ENCODE results near the gene RIPPLY3.
"Not testable (repeated sequence)": the region's sequence is repeated elsewhere in the genome, so short reads cannot be mapped to it uniquely, and the experiment has no call there.

RIPPLY3 gene

DNA sequence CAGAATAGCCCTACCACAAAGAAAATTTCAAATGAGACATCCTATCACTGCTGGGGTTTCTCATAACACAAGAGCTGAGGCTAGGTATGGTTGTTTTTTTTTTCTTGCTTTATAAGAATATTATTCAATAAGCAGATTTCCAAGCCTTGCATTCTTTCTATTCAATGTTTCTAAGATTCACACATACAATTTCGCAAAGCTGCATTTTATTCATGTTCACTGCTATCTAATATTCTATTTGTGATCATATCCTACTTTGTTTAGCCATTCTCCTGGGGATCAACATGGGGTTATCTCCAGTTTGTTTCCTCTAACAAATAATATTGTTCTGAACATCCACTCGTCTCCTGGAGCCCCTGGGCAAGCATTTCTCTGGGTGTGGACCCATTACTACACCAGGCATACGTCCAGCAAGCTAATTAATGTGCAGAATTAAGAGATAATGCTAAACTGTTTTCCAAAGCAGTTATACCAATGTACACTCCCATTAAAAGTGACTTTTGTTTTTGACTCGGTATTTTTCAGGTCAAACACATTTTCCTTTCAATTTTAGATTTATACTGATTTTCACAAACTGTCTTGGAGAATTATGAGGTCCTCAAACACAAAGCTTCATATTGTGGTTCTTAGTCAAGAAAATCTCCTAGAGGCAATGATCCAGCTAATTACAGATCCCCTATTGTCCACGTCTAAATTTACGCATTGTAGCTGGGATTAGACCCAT is 24.4 kb upstream of the RIPPLY3 start:
- no peak for DNase-seq

DNA sequence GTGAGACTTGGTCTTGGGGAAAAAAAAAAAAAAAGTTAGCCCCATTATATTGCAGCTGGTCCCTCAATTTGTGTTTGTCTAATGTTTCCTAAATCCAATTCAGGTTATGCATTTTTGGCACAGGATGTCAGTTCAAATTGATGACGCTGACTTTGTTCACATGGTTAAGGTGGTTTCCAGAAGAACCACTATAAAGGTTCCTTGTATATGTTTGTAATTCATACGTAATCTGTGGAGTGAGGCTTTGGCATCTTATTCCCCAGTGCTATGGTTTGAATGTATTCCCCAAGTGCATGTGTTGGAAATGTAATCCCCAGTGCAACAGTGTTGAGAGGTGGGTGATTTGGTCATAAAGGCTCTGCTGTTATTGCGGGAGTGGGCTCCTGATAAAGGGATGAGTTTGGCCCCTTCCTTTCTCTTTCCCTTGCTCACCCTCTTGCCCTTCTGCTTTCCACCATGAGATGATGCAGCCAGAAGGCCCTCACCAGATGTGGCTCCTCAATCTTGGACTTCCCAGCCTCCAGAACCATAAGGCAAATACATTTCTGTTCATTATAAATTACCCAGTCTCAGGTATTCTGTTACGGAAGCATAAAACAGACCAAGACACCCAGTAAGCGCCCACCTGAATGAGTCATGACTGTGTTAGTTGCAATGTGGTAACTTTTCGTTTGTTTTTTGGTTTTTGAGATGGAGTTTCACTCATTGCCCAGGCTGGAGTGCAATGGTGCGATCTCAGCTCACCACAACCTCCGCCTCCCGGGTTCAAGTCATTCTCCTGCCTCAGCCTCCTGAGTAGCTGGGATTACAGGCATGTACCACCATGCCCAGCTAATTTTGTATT is 20.5 kb upstream of the RIPPLY3 start:
- DNase-seq: no peak

DNA sequence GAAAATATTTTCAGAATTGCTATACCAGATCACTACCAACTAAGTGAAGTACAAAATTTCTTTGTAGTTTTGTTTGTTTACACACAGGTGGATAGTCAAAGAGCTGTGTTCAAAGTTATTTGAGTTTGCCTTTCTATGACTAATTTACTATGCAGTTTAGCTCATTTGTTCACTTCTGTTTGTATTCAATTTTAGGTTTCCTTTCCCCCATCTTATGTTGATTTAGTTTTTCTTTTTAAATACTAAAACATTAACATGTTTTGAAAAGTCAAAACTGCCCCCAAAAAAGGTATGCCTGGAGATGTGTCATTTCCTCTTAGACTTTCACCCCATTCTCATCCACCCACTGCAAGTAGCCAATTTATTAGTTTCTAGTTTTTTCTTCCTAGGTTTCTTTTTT is 18.7 kb upstream of the RIPPLY3 start:
- DNase-seq: no peak

DNA sequence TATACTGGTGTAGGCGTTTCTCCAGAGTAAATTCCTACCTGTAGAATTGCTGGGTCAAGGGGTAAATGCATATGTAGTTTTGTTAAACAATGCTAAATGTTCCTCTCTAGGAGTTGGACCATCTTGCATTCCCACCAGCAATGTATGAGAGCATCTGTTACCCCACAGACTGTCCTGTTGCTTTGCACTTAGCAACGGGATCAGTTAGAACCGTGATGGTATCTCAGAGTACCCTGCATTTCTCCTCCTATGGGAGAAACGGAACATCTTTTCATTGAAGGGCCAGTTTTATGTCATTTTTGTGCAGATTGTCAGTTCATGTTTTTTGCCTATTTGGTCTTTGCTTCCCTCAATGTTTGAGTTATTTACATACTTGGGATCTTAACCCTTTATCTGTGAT is 18.0 kb upstream of the RIPPLY3 start:
- DNase-seq: no peak

DNA sequence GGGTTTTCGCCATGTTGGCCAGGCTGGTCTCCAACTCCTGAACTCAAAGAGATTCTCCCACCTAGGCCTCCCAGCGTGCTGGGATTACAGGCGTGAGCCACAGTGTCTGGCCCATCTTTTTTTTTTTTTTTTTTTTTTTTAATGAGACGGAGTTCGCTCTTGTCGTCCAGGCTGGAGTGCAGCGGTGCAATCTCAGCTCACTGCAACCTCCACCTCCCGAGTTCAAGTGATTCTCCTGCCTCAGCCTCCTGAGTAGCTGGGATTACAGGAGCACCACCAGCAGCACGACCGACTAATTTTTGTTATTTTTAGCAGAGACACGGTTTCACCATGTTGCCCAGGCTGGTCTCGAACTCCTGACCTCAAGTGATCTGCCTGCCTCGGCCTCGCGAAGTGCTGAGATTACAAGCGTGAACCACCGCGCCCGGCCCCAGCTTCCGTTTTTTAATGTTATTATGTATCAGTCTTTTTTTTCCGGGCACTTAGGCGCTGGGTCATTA is 17.3 kb upstream of the RIPPLY3 start:
- DNase-seq: not testable (repeated sequence)

DNA sequence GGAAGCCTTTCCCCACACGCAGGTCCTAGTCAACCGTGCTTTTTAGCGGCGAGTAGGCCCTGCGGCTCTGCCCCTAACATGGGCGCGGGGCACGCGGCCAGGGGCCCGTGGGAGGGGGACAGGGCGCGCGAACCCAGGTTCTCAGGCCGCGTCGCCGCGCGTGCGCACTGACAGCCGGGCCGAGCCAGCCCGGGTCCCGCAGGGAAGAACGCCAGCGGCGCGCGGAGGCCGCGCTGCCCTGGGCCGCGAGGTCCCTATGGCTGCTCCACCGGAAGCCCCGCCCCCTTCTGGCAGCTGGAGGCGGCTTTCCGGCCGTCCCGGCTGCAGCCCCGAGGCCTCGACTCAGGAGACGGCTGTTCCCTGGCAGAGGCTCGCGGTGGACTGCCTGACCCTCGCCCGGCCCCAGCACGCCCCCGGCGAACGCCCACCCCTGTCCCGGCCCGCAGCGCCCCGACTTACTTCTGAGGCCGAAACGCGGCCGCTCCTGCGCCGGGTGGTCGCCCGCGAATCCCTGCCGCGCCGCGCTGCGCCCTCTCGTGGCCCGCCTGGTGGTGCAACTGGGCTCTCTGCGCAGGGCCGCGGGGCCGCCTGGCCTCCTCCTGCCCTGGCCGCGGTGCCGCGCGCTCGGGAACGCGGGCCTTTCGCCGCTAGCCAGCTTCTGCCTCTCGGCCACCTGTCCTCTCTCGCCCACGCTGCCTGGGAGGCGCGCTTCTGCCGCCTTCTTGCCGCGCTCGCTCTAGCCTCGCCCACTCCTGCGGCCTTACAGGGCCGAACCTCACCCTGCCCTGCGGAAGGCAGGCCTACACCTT is 16.6 kb upstream of the RIPPLY3 start:
- peak; percentile 89 for DNase-seq

DNA sequence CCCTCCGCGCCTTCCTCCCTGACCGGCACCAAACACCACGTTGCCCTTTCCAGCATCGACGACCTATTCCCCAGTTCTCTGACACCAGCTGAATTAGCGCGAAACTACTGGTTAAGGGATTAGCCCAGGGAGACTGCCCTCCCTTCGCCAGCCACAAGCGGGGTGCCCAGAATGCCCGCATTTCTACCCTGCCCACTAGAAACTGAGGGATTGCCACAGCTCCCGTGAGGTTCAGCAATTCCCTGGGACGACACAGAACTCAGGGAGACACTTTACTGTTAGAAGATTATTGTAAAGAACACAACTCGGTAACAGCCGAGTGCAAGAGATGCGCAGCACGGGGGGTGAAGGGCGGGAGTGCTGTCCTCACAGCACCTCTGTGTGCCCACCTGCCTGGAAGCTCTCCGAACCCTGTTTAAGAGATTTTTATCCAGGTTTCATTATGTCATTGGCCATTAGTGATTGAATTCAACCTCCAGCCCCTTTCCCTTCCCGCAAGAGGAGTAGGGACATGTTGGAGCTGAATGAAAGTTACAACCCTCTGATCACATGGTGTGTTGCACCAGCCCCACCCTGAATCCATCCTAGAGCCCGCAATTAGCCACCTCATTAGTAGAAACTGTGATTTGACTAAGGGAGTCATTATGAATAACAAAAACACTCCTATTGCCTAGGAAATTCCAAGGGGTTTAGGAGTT is 15.8 kb upstream of the RIPPLY3 start:
- no peak for DNase-seq

DNA sequence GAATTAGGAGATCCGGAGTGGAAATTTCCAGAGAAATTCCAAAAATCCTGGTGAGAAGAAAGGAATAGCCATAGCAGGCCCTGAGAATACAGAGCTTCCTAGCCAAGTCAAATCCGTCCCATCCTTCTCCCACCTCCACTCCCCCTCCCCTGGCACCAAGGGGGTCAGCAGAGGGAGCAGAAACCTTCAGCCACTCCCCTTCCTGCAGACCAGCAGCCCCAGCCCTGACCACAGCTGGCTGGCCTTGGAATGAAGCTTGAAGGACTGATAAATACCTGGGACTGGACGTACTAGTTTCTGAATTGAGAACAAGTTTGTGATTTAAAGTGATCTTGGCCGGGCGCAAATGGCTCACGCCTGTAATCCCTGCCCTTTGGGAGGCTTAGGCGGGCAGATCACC is 13.8 kb upstream of the RIPPLY3 start:
- DNase-seq: no peak

DNA sequence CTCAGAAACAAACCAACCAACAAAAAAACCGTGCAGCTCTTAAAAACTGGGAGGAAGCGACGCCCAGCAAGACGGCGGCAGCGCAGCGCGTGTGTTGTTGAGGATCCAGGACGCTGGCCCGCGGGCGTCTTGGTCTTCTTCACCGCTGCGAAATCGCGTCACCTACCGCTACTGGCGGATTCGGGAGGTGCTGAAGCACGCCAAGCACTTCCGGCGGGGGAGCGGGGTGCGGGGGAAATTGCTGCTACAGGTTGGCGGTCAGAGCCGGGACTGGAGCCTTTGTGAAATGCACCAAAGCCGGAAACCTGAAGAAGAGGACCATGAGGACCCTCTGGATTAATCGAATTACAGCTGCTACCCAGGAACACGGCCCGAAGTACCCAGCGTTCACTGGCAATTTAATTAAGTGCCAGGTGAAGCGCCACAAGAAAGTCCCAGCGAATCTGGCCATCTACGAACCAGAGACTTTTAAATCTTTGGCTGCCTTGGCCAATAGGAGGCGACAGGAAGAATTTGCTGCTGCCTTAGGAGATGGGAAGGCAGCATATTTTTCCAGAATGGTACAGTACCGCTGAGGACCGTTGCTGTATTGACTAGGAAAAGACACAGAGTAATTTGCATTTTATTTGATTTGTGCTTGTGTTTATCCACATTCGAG is 11.9 kb upstream of the RIPPLY3 start:
- no peak for DNase-seq

DNA sequence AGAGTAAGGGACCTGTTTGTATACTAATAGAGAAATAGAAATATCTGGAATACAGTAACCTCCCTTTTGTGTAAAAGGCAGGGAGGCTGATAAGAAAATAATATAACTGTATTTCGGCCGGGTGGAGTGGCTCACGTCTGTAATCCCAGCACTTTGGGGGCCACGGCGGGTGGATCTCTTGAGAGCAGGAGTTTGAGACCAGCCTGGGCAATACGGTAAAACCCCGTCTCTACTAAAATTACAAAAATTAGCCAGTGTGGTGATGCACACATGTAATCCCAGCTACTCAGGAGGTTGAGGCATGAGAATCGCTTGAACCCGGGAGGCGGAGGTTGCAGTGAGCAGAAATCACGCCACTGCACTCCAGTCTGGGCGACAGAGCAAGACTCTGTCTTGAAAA is 11.2 kb upstream of the RIPPLY3 start:
- not testable (repeated sequence) for DNase-seq

DNA sequence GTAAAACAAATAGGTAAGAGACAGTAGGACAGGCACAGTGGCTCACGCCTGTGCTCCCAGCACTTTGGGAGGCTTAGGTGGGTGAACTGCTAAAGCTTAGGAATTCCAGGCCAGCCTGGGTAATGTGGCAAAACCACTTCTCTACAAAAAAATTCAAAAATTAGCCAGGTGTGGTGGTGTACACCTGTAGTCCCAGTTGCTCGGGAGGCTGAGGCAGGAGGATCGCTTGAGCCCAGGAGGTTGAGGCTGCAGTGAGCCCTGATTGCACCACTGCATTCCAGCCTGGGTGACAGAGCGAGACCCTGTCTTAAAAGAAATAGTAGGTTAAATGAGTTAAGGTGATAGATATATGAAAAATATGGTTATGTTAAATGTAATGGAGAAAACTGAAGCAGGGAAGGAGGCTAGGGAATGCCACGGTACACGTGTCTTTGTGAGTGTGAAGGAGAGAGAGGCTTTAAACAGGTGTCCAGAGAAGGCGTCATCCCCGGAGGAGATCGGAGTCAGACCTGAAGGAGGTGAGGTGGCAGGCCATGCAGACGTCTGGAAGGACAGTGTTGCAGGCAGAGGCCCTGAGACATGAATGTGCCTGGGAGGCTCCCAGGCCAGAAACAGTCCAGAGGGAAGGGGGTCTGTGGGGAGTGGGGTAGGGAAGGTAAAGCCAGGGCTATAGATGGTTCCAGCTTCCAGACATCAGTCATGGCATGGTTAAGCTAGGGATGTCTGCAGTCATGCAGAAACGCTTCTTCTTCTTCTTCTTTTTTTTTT is 7.2 kb upstream of the RIPPLY3 start:
- DNase-seq: no peak

DNA sequence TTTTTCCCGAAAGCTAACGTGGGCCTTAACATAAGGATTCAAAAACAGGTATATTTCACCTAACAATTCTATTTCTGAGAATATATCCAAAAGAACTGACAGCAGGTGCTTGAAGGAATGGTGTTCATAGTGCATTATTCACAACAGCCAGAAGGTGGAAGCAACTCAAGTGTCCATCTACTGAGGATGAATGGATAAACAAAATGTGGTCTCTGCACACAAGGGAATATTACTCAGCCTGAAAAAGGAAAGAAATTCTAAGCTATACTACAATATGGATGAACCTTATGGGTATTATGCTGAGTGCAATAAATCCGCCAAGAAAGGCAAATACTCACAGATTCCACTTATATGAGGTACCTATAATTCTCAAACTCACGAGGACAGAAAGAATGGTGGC is 6.1 kb upstream of the RIPPLY3 start:
- DNase-seq: peak; percentile 25

DNA sequence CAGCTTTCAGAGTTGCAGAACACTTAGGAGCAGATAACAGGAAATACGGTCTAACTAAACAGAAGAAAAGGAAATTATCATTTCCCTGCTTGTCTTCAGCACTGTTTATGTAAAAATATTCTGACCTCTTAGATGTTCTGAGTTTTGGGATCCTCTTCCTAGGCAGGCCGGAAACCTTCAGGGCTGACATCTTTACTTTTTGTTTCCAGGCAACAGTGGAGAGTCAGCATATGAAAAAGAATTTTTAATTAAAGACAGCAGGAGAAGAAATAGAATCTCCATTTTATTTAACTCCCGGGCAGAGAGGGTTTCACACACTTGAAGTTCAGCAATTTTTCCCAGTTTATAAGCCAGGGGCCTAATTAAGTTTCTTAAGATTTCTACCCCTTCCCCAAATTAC is 5.1 kb upstream of the RIPPLY3 start:
- DNase-seq: no peak

DNA sequence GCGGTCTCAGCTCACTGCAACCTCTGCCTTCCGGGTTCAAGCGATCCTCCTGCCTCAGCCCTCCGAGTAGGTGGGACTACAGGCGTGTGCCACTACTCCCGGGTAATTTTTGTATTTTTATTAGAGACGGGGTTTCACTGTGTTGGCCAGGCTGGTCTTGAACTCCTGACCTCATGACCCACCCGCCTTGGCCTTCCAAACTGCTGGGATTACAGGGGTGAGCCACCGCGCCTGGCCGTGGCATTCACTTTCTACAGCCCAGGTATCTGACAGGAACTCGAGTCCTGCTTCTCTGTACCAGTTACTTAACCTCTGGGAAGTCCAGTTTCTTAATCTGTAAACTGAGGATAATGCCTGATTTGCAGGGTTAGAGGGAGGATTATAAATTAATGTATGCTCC is 3.7 kb upstream of the RIPPLY3 start:
- DNase-seq: not testable (repeated sequence)

DNA sequence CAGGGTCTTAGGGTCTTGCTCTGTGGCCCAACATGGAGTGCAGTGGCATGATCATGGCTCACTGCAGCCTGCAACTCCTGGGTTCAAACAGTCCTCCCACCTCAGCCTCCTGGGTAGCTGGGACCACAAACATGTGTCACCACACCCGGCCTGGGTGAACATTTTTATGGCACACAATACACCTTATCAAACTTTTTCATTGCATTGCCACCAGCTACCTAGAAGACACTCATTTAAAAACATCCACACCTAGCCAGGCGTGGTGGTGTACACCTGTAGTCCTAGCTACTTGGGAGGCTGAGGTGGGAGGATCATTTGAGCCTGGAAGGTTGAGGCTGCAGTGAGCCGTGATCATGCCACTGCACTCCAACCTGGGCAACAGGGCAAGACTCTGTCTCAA is 2.6 kb upstream of the RIPPLY3 start:
- DNase-seq: not testable (repeated sequence)

DNA sequence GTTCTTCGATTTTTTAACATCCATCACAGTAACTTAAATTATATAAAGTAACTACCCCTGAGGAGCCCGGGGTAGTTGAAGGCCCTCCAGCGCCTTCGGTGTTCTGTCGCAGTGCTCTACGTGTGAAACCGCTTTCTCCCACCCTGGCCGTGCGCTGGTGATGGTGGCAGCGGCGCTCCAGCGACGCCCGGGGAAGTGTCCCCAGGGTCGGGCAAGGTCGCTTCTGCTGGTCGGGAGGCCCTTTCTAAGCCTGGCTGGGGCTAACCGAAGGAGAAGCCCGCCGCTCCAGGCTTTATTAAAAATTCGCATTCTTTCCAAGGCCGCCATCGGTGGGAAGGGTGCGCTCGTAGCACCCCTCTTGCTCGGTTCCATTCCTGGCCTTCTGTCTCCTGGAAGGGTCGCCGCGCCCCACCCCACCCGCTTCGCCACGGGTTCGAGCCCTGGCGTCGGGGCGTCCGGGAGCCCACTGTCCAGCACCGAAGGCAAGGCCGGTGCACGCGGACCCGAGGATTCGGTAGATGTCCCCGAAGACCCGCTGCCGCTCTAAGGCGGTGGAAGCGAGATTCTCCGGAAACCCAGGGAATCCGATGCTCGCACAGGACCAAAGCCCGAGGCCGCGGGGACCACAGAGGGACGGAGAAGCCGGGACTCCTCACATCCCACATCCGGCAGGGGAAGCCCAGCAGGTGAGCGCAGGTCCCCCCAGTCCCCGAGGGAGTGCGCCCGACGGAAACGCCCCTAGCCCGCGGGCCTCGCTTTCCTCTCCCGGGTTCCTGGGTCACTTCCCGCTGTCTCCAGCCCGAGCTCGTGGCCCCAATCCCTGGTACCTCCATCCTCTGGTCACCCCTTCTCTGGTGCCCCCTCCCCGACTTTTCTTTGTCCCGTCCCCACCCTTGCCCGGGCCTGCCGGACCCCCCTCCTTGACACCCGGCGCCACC is 685 bp upstream of the RIPPLY3 start:
- DNase-seq: no peak

DNA sequence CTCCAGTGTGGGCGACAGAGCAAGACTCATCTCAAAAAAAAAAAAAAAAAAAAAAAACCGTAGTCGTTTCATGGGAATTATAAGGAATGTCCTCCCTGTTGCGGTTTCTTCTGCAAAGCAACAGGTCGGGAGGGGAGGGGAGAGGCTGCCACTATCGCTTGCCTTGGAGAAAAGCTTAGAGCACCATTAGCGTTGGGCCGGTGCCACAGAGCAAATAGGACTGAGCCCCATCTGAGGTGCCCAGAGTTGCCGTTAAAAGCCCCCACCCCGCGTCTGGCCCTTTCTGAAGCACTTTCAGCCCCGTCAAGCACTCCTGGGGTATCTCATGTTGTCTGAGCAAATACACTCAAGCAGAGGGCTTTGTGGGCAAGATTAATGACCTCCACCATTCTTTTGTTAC is 2.2 kb downstream of the RIPPLY3 start:
- DNase-seq: no peak

DNA sequence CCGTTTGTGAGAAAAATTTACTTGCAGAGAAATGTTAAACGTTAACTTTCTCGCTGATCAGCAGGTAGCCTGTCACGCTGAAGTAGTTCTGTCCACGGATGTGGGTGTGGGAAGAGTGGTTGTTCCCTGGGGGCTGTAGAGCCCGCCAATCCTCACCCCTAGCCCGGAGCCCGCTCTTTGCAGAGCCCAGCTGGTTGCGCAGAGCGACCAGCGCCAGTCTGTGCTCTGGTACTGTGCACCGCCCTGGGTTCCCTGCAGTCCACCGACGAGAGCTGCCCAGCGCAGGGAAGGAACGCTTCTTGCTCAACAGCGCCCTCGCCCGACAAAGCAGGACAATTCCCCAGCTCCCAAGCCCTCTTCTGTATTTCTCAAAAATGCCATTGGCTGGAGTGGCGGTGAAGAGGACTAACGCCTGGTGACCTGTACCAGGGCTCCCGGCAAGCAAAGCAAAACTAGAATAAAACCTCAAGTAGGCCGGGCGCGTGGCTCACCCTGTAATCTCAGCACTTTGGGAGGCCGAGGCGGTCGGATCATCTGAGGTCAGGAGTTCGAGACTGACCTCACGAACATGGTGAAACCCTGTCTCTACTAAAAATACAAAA is 3.3 kb downstream of the RIPPLY3 start:
- peak; percentile 76 for DNase-seq

DNA sequence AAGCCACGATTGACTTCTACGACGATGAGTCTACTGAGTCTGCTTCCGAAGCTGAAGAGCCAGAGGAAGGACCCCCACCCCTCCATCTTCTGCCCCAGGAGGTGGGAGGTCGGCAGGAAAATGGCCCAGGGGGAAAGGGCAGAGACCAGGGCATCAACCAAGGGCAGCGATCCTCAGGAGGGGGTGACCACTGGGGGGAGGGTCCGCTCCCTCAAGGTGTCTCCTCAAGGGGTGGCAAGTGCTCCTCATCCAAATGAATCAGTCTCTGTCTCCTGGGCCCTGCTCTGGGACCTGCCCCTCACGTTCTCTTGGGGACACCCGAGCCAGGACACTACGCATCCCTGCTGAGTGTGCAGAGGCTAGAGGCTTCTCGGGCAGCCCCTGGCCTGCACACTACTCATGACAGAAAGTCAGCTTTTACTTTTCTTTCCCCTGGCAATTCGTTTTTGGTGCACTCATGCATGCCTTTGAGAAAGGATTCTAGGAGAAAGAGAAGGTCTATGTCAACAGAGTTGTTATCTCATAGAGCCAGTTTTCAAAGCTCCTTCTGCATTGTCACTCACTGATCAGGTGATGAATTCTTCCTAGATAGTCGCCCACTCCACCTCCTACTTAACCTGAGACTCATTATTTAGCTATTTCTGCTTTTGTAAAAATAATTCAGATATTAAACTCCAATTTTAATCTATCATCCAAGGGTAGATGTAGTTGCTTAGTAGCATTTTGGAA is 11.6 kb downstream of the RIPPLY3 start:
- DNase-seq: no peak
